ENCODE results near the gene SYPL1. TPM values are rescaled to one million over a fixed set of nuclear protein-coding genes. Genes with fewer than 3 reads are reported as not detected.

SYPL1 gene
- total and polyA plus RNA-seq, 8 donors: 16.4 to 44.7 (median 33.5) TPM

DNA sequence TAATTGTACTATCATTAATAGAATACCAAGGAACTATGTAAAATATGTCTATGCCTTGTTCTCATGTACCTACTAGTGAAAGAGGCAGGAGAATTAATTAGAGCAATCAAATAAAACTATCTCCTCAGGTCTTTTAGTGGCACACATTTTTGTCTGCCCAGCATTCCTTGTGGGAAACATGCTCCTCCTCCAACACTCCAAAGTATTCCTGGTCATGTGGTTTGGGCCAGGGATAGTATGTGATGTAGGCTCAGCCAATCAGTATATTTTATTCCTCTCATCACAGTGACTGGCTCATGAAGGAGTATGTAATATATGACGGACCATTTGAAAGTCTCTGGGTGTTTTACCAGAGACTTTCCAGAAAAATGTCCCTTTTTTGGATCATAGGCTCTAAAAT, 16.7 kb upstream of the SYPL1 start:
- Histone ChIP-seq H3K4me3 (no peak overlapping the region), H3K27ac (no peak overlapping the region), H3K4me1 (no peaks in the 10 kb centered on the region), H3K36me3 (no peaks in the 10 kb centered on the region), H3K9me3 (no peaks in the 10 kb centered on the region), H3K27me3 (no peaks in the 10 kb centered on the region)
- intact Hi-C loops (cut with DNase I): no loop called here
- WGBS, 2 donors: 70 to 82% methylated on average over 1 of the region's 1 CpG
- TF ChIP-seq CTCF (IDR thresholded peaks at IDR 0.05): no peak
- ATAC-seq (no peak), DNase-seq (no peak), FAIRE-seq (no peak)

DNA sequence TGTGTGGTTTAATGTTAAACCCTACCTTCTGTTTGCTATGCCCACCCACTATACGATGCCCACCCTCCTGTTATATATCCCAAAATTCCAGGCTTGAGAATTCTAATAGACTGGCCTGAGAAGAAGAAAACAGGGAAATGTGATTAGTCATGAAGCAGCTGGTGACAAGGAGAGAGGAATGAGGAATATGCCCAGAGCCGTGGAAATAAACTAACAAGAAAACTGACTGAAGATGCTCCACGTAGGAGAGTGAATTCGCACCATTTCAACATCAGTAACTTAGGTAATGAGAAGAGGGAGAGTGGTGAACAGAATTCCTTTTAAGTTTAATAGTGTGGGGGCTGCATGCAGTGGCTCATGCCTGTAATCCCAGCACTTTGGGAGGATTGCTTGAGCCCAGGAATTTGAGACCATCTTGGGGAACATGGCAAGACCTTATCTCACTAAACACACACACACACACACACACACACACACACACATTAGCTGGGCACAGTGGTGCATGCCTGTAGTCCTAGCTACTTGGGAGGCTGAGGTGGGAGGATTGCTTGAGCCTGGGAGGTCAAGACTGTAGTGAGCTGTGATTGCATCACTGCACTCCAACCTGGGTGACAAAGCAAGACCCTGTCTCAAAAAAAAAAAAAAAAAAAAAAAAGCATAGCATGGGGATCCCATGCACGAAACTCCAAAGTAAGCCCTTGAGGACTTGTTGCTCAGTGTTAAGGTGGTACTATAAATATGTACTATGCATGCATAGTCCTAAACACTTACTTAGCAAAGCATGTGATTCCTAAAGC, 16.1 kb upstream of the SYPL1 start:
- no peak overlapping the region for H3K4me3 ChIP-seq

DNA sequence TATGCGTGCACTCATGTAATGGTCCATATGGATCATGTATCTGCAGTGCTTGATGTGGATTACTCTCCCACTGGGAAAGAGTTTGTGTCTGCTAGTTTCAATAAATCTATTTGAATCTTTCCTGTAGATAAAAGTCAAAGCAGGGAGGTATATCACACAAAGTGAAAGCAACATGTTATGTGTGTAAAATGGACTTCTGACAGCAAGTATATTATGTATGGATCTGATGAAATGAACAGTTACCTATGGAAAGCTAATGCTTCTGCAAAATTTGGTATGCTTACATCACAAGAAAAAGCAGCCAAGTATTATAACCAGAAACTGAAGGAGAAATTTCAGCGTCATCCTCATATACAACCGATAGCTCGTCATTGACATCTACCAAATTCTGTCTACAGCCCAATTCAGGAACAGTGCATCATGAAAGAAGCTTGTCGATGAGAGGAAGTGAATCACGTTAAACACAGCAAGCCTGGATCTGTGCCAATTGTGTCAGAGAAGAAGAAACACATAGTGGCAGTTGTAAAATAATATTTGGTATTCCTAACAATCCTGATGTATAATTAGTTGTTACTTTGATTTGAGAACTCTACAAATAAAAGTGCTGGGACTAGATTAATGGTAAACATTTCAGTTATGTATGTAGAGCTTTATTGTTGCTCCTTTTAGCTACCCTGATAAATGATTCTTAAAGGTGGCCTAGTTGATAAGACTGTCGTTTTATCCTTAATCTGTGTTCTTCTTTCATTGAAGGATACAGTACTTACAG, 14.2 kb upstream of the SYPL1 start:
- 62 to 63% methylated on average over 7 of the region's 7 CpGs for WGBS, 2 donors
- FAIRE-seq: no peak

More for the DNA sequence above, 16.1 kb upstream of the SYPL1 start:
- intact Hi-C loops (cut with DNase I): no loop called here
- ATAC-seq (no peak), FAIRE-seq (no peak), DNase-seq (no peak)
- no peaks in the 10 kb centered on the region for H3K36me3 ChIP-seq
- H3K4me1 ChIP-seq: no peaks in the 10 kb centered on the region
- no peaks in the 10 kb centered on the region for H3K27me3 ChIP-seq
- H3K27ac ChIP-seq: no peak overlapping the region
- no peak for TF ChIP-seq CTCF (IDR thresholded peaks at IDR 0.05)
- 66 to 74% methylated on average over 5 of the region's 5 CpGs for WGBS, 2 donors
- no peaks in the 10 kb centered on the region for H3K9me3 ChIP-seq

GRCh38 chr7:106125417-106125816, 13.3 kb upstream of the SYPL1 start:
- DNase-seq (no peak), ATAC-seq (no peak), FAIRE-seq (no peak)
- intact Hi-C loops (cut with DNase I): no loop called here
- no peaks in the 10 kb centered on the region for H3K36me3 ChIP-seq
- no peak for TF ChIP-seq CTCF (IDR thresholded peaks at IDR 0.05)
- H3K27me3 ChIP-seq: no peaks in the 10 kb centered on the region
- H3K27ac ChIP-seq: no peak overlapping the region
- H3K4me3 ChIP-seq: no peak overlapping the region
- H3K9me3 ChIP-seq: no peaks in the 10 kb centered on the region
- WGBS, 2 donors: 81 to 89% methylated on average over 4 of the region's 4 CpGs
- H3K4me1 ChIP-seq: no peaks in the 10 kb centered on the region

More for the DNA sequence above, 14.2 kb upstream of the SYPL1 start:
- intact Hi-C loops (cut with DNase I): no loop called here
- Histone ChIP-seq H3K9me3 (no peaks in the 10 kb centered on the region), H3K27me3 (no peaks in the 10 kb centered on the region), H3K36me3 (no peaks in the 10 kb centered on the region), H3K4me1 (no peaks in the 10 kb centered on the region), H3K27ac (no peak overlapping the region), H3K4me3 (no peak overlapping the region)
- DNase-seq (no peak), ATAC-seq (no peak)
- no peak for TF ChIP-seq CTCF (IDR thresholded peaks at IDR 0.05)

GRCh38 chr7:106124186-106124585, 12.1 kb upstream of the SYPL1 start:
- WGBS, 2 donors: 79 to 94% methylated on average over 1 of the region's 1 CpG

More at GRCh38 chr7:106124186-106124585, 12.1 kb upstream of the SYPL1 start:
- DNase-seq (no peak), FAIRE-seq (no peak), ATAC-seq (no peak)
- no peak for TF ChIP-seq CTCF (IDR thresholded peaks at IDR 0.05)
- no peaks in the 10 kb centered on the region for H3K27me3 ChIP-seq
- no peaks in the 10 kb centered on the region for H3K36me3 ChIP-seq
- H3K4me1 ChIP-seq: no peaks in the 10 kb centered on the region
- no peak overlapping the region for H3K27ac ChIP-seq
- no peak overlapping the region for H3K4me3 ChIP-seq
- H3K9me3 ChIP-seq: no peaks in the 10 kb centered on the region
- intact Hi-C loops (cut with DNase I): no loop called here

All from pancreas (tissue), 10 donors.